ENCODE measurements around the gene EARS2.

EARS2 gene

GRCh38 chr16:23572394-23572793, 15.2 kb upstream of the EARS2 start:
- Histone ChIP-seq H3K9me3 (replicated peaks in 1 of 11) (no peaks in the 10 kb centered on the region), H3K9ac (no peak overlapping the region), H3K4me2 (no peak overlapping the region), H4K20me1 (peaks cover 7 to 79% (median 20%) of the 10 kb centered on the region in 11 experiments; a peak in 15 of 22 replicates), H3K4me1 (peaks cover 0 to 34% (median 12%) of the 10 kb centered on the region in 10 experiments; a peak in 11 of 20 replicates), H3K36me3 (peaks cover 74 to 99% (median 90%) of the 10 kb centered on the region in 11 experiments), H3K27me3 (no peaks in the 10 kb centered on the region), H3K27ac (no peak overlapping the region), H3K4me3 (no peak overlapping the region)
- TF ChIP-seq Cebpa-rat (IDR thresholded peaks at IDR 0.05) = no peak

- H3K27ac ChIP-seq = no peak overlapping the region
- no peak overlapping the region for H3K4me3 ChIP-seq
- H3K4me2 ChIP-seq = peak overlapping the region in 4 of 11 experiments; percentile 71 to 81 (median 76); a peak in 5 of 22 replicates
- H3K9me3 ChIP-seq (replicated peaks in 1 of 11) = no peaks in the 10 kb centered on the region
- H4K20me1 ChIP-seq = peaks cover 7 to 79% (median 20%) of the 10 kb centered on the region in 11 experiments; a peak in 15 of 22 replicates
- H3K9ac ChIP-seq = no peak overlapping the region
- no peaks in the 10 kb centered on the region for H3K27me3 ChIP-seq
- TF ChIP-seq Cebpa-rat (IDR thresholded peaks at IDR 0.05) = no peak
- H3K36me3 ChIP-seq = peaks cover 79 to 99% (median 90%) of the 10 kb centered on the region in 11 experiments
- peaks cover 0 to 34% (median 12%) of the 10 kb centered on the region in 10 experiments; a peak in 11 of 20 replicates for H3K4me1 ChIP-seq
Measured at GRCh38 chr16:23571895-23572294, 14.7 kb upstream of the EARS2 start.

- H3K9ac ChIP-seq = no peak overlapping the region
- H3K36me3 ChIP-seq = peaks cover 83 to 99% (median 90%) of the 10 kb centered on the region in 11 experiments
- TF ChIP-seq Cebpa-rat (IDR thresholded peaks at IDR 0.05) = no peak
- peak overlapping the region in 5 of 11 experiments; percentile 71 to 81 (median 77); a peak in 10 of 22 replicates for H3K4me2 ChIP-seq
- no peak overlapping the region for H3K4me3 ChIP-seq
- H4K20me1 ChIP-seq = peaks cover 7 to 72% (median 20%) of the 10 kb centered on the region in 11 experiments; a peak in 15 of 22 replicates
- peaks cover 0 to 34% (median 12%) of the 10 kb centered on the region in 10 experiments; a peak in 11 of 20 replicates for H3K4me1 ChIP-seq
- no peaks in the 10 kb centered on the region for H3K9me3 ChIP-seq (replicated peaks in 1 of 11)
- H3K27ac ChIP-seq = peak overlapping the region in 4 of 11 experiments; percentile 4 to 57 (median 29); a peak in 5 of 22 replicates
- H3K27me3 ChIP-seq = no peaks in the 10 kb centered on the region
Measured at GRCh38 chr16:23570992-23571632, 14.0 kb upstream of the EARS2 start.

- no peak overlapping the region for H3K4me3 ChIP-seq
- H4K20me1 ChIP-seq = peaks cover 0 to 66% (median 18%) of the 10 kb centered on the region in 11 experiments; a peak in 13 of 22 replicates
- peaks cover 0 to 34% (median 12%) of the 10 kb centered on the region in 10 experiments; a peak in 11 of 20 replicates for H3K4me1 ChIP-seq
- H3K9ac ChIP-seq = no peak overlapping the region
- no peaks in the 10 kb centered on the region for H3K27me3 ChIP-seq
- no peak overlapping the region for H3K27ac ChIP-seq
- H3K4me2 ChIP-seq = no peak overlapping the region
- no peak for TF ChIP-seq Cebpa-rat (IDR thresholded peaks at IDR 0.05)
- no peaks in the 10 kb centered on the region for H3K9me3 ChIP-seq (replicated peaks in 1 of 11)
- H3K36me3 ChIP-seq = peaks cover 87 to 100% (median 97%) of the 10 kb centered on the region in 11 experiments
Measured at GRCh38 chr16:23567602-23568001, 10.5 kb upstream of the EARS2 start.

GRCh38 chr16:23566724-23567123, 9.6 kb upstream of the EARS2 start:
- Histone ChIP-seq H4K20me1 (peaks cover 0 to 66% (median 11%) of the 10 kb centered on the region in 11 experiments; a peak in 13 of 22 replicates), H3K4me3 (no peak overlapping the region), H3K27ac (no peak overlapping the region), H3K36me3 (peaks cover 87 to 100% (median 97%) of the 10 kb centered on the region in 11 experiments), H3K9ac (no peak overlapping the region), H3K9me3 (replicated peaks in 1 of 11) (no peaks in the 10 kb centered on the region), H3K4me1 (peaks cover 0 to 29% (median 12%) of the 10 kb centered on the region in 10 experiments; a peak in 11 of 20 replicates), H3K4me2 (no peak overlapping the region), H3K27me3 (no peaks in the 10 kb centered on the region)
- TF ChIP-seq Cebpa-rat (IDR thresholded peaks at IDR 0.05) = no peak

GRCh38 chr16:23564575-23565363, 7.6 kb upstream of the EARS2 start:
- no peak for TF ChIP-seq Cebpa-rat (IDR thresholded peaks at IDR 0.05)
- H3K9me3 ChIP-seq (replicated peaks in 1 of 11) = no peaks in the 10 kb centered on the region
- no peak overlapping the region for H3K4me3 ChIP-seq
- no peak overlapping the region for H3K27ac ChIP-seq
- no peak overlapping the region for H3K9ac ChIP-seq
- H3K36me3 ChIP-seq = peaks cover 89 to 100% (median 99%) of the 10 kb centered on the region in 11 experiments
- H4K20me1 ChIP-seq = peaks cover 0 to 66% (median 13%) of the 10 kb centered on the region in 11 experiments; a peak in 12 of 22 replicates
- no peak overlapping the region for H3K4me2 ChIP-seq
- H3K27me3 ChIP-seq = no peaks in the 10 kb centered on the region
- peaks cover 0 to 26% (median 2%) of the 10 kb centered on the region in 10 experiments; a peak in 11 of 20 replicates for H3K4me1 ChIP-seq

GRCh38 chr16:23563186-23563585, 6.0 kb upstream of the EARS2 start:
- H3K9me3 ChIP-seq (replicated peaks in 1 of 11) = no peaks in the 10 kb centered on the region
- peaks cover 81 to 96% (median 92%) of the 10 kb centered on the region in 11 experiments for H3K36me3 ChIP-seq
- H4K20me1 ChIP-seq = peaks cover 0 to 70% (median 25%) of the 10 kb centered on the region in 11 experiments; a peak in 11 of 22 replicates

GRCh38 chr16:23562505-23562904, 5.4 kb upstream of the EARS2 start:
- Histone ChIP-seq H3K4me2 (no peak overlapping the region), H3K27ac (no peak overlapping the region), H4K20me1 (peaks cover 0 to 74% (median 25%) of the 10 kb centered on the region in 11 experiments; a peak in 11 of 22 replicates), H3K27me3 (no peaks in the 10 kb centered on the region), H3K36me3 (peaks cover 75 to 89% (median 85%) of the 10 kb centered on the region in 11 experiments), H3K9ac (peak overlapping the region in 1 of 11 experiments; percentile 35; a peak in 1 of 22 replicates), H3K4me3 (no peak overlapping the region), H3K9me3 (replicated peaks in 1 of 11) (no peaks in the 10 kb centered on the region), H3K4me1 (peaks cover 12 to 35% (median 18%) of the 10 kb centered on the region in 10 experiments)
- no peak for TF ChIP-seq Cebpa-rat (IDR thresholded peaks at IDR 0.05)

More at GRCh38 chr16:23563186-23563585, 6.0 kb upstream of the EARS2 start:
- TF ChIP-seq Cebpa-rat (IDR thresholded peaks at IDR 0.05) = no peak
- peaks cover 12 to 34% (median 17%) of the 10 kb centered on the region in 10 experiments for H3K4me1 ChIP-seq
- H3K4me3 ChIP-seq = no peak overlapping the region
- no peak overlapping the region for H3K9ac ChIP-seq
- H3K4me2 ChIP-seq = no peak overlapping the region
- no peaks in the 10 kb centered on the region for H3K27me3 ChIP-seq
- H3K27ac ChIP-seq = no peak overlapping the region

All from BLaER1 treated with 17β-estradiol and CSF1 and Interleukin-3, amounts not matched to agents 10 nM and 100 nM (cell line).